Heart left ventricle (tissue), 16 donors: ENCODE measurements around the gene RNF208. TPM values are rescaled to one million over a fixed set of nuclear protein-coding genes. Genes with fewer than 3 reads are reported as not detected.

Experiments
- ATAC-seq, 4 donors: fragments of 200-7000 bp; cut with Tn5 transposase; one replicate each; pipeline ENCODE4 v1.9.1; 2020 to 2022; ENCODE audit warnings: moderate library complexity in 4 of 4, mild to moderate bottlenecking in 3 of 4, moderate number of reproducible peaks in 1 of 4
- DNase-seq, 5 donors: peaks; one replicate each; pipeline ENCODE4 v3.0.0-alpha.2; 2020
- H3K27ac ChIP-seq, 12 donors: fragments of 200-600 bp; sonication (generic) in 4 of 12; one replicate each; pipeline versions ENCODE4 v1.5.0 to v1.8.0; 2016 to 2022; ENCODE audit warnings: mild to moderate bottlenecking in 2 of 12
- H3K27me3 ChIP-seq, 9 donors: fragments of 200-600 bp; sonication (generic) in 2 of 9; one replicate each; pipeline versions ENCODE4 v1.5.1 to v1.8.0; 2016 to 2022; ENCODE audit warnings: mild to moderate bottlenecking in 3 of 9
- H3K36me3 ChIP-seq, 9 donors: fragments of 200-600 bp; sonication (generic) in 2 of 9; one replicate each; pipeline versions ENCODE4 v1.5.0 to v1.8.0; 2018 to 2022; ENCODE audit warnings: mild to moderate bottlenecking in 2 of 9
- H3K4me1 ChIP-seq, 12 donors: fragments of 200-600 bp; sonication (generic) in 4 of 12; one replicate each; pipeline versions ENCODE4 v1.5.0 to v1.8.0; 2016 to 2022; ENCODE audit warnings: mild to moderate bottlenecking in 3 of 12
- H3K4me3 ChIP-seq, 12 donors: fragments of 200-600 bp; sonication (generic) in 4 of 12; one replicate each; pipeline versions ENCODE4 v1.5.0 to v1.8.0; 2017 to 2022; ENCODE audit warnings: mild to moderate bottlenecking in 9 of 12, moderate library complexity in 4 of 12
- H3K9me3 ChIP-seq, 12 donors: fragments of 200-600 bp; sonication (generic) in 4 of 12; one replicate each; pipeline versions ENCODE4 v1.5.0 to v1.8.0; 2016 to 2022; ENCODE audit warnings: mild to moderate bottlenecking in 1 of 12
- CTCF ChIP-seq, 12 donors: fragments of 200-600 bp; sonication (generic) in 4 of 12; IDR thresholded peaks; one replicate each; pipeline versions ENCODE4 v1.5.0 to v1.8.0; 2018 to 2022; ENCODE audit warnings: antibody characterized with exemption in 12 of 12, mild to moderate bottlenecking in 5 of 12
- POLR2A ChIP-seq, 2 donors: fragments of 450-650 bp; IDR thresholded peaks; one replicate each; pipeline ENCODE4 v1.6.1; 2017; ENCODE audit warnings: antibody characterized with exemption in 2 of 2, mild to moderate bottlenecking in 2 of 2, moderate library complexity in 2 of 2
- WGBS, 4 donors: extraction: QIAGEN DNeasy Blood & Tissue Kit in 2 of 4; methylation state at CpG; one replicate each; pipeline versions ENCODE4 v1.1.5 to v1.1.7; 2013 to 2018; 5-methylcytosine and 5-hydroxymethylcytosine counted together
- intact Hi-C, 10 donors: fragments of 100-400 bp; cut with DNase I; formaldehyde crosslinking; loops; one replicate each; pipeline versions ENCODE4 v1.11.1 to v1.14.2; 2022
- polyA plus RNA-seq, 2 donors: library from polyadenylated mRNA; stranded (reverse); fragments of 200-250 nt; gene quantifications; one replicate each; pipeline ENCODE4 v1.2.3, GENCODE V29; 2013
- total RNA-seq, 9 donors: library from RNA; depleted of rRNA in 2 of 9; stranded (reverse); fragments of >200 nt in 2 of 9; fragmentation: NEBNext Ultra II Directional in 3 of 9; extraction: Animal tissue kit (Norgen Biotek cat#: 25700) in 3 of 9; gene quantifications; one replicate each; pipeline versions ENCODE4 v1.1.0 to v1.2.4, GENCODE V29; 2016 to 2023
- donor health status: ischemic (EF 13 %, LVEDD 7.1; RV severe dilation, severe dysfunction).
- donor health status: healthy with polysubstance abuse.
- donor health status: DM: no; HTN: yes; CAD: no.
- donor health status: DM: no; HTN: no; CAD: no.
- donor health status: ischemic (EF 25% LVEDD 6.9; RV normal size, moderate dysfunction).
- donor health status: ischemic (EF 25% LVEDD 5.7; RV mildly dilated, moderate dysfunction).
- donor health status: healthy.
- donor health status: DM: yes; HTN: yes; CAD: no.
- donor health status: ischemic (EF 35%, LVEDD 5.7; RV mildly dilated, moderate dysfunction).
- donor health status: nonischemic (EF 11% LVEDD 7.7; RV severe dilation, severe dysfunction).
- donor health status: DM: yes; HTN: yes; CAD: no.
- donor health status: PGD.
- donor health status: ischemic (EF 29% LVEDD 5.4; RV normal size, mild dysfunction).
- donor health status: nonischemic (EF 23%, LVEDD 6.1; RV moderate dilation, normal function).

The RNF208 gene
- total and polyA plus RNA-seq, 11 donors = 6.9 to 72.7 (median 22.5) TPM

GRCh38 chr9:137192859-137193258 is 29.2 kb downstream of the RNF208 start:
- peaks cover 11 to 84% (median 57%) of the 10 kb centered on the region in 12 donors for H3K4me1 ChIP-seq
- no peak for TF ChIP-seq POLR2A (IDR thresholded peaks at IDR 0.05)
- no peak for TF ChIP-seq CTCF (IDR thresholded peaks at IDR 0.05)
- DNase-seq (no peak), ATAC-seq (no peak)
- 86 to 91% (median 87%) methylated on average over 2 of the region's 2 CpGs; no CpG with 5 or more reads in 1 of the 4 donors for WGBS, 4 donors
- H3K27ac ChIP-seq = peak overlapping the region in 1 of 12 donors; percentile 89
- no peaks in the 10 kb centered on the region for H3K27me3 ChIP-seq
- intact Hi-C loops = loop anchor here in 1 of 10 donors (5.0 kb wide), 1 partner anchor 34 kb away; the partner anchor contains the start of genes CYSRT1 and RNF224
- peaks cover 0 to 30% (median 24%) of the 10 kb centered on the region in 9 donors for H3K36me3 ChIP-seq
- no peaks in the 10 kb centered on the region for H3K9me3 ChIP-seq
- no peak overlapping the region for H3K4me3 ChIP-seq

- H3K4me1 ChIP-seq = peaks cover 15 to 84% (median 57%) of the 10 kb centered on the region in 12 donors
- H3K4me3 ChIP-seq = no peak overlapping the region
- H3K36me3 ChIP-seq = peaks cover 0 to 30% (median 24%) of the 10 kb centered on the region in 9 donors
- intact Hi-C loops = loop anchor here in 1 of 10 donors (5.0 kb wide), 1 partner anchor 35 kb away; the partner anchor contains the start of genes CYSRT1 and RNF224
- no peak for ATAC-seq
- H3K9me3 ChIP-seq = no peaks in the 10 kb centered on the region
- DNase-seq = no peak
- no peak overlapping the region for H3K27ac ChIP-seq
- TF ChIP-seq CTCF (IDR thresholded peaks at IDR 0.05) (no peak), POLR2A (IDR thresholded peaks at IDR 0.05) (no peak)
- H3K27me3 ChIP-seq = no peaks in the 10 kb centered on the region
- WGBS, 4 donors = 76 to 87% (median 81%) methylated on average over 8 to 10 of the region's 10 CpGs
These were observed 29.6 kb downstream of the RNF208 start for GRCh38 chr9:137192448-137192780.

GRCh38 chr9:137191691-137192447 is 30.2 kb downstream of the RNF208 start:
- TF ChIP-seq CTCF (IDR thresholded peaks at IDR 0.05) (no peak), POLR2A (IDR thresholded peaks at IDR 0.05) (no peak)
- ATAC-seq (no peak), DNase-seq (no peak)
- peak overlapping the region in 1 of 12 donors; percentile 98 for H3K27ac ChIP-seq
- peaks cover 0 to 35% (median 24%) of the 10 kb centered on the region in 9 donors for H3K36me3 ChIP-seq
- no peak overlapping the region for H3K4me3 ChIP-seq
- WGBS, 4 donors = 82 to 86% (median 84%) methylated on average over 18 to 22 of the region's 22 CpGs
- intact Hi-C loops = loop anchor here in 1 of 10 donors (5.0 kb wide), 1 partner anchor 35 kb away; the partner anchor contains the start of genes CYSRT1 and RNF224
- peaks cover 18 to 84% (median 59%) of the 10 kb centered on the region in 12 donors for H3K4me1 ChIP-seq
- no peaks in the 10 kb centered on the region for H3K27me3 ChIP-seq
- H3K9me3 ChIP-seq = no peaks in the 10 kb centered on the region

- TF ChIP-seq POLR2A (IDR thresholded peaks at IDR 0.05) = no peak
- no peak for TF ChIP-seq CTCF (IDR thresholded peaks at IDR 0.05)
- intact Hi-C loops = loop anchor here in 1 of 10 donors (5.0 kb wide), 1 partner anchor 36 kb away; the partner anchor contains the start of genes CYSRT1 and RNF224
- peaks cover 0 to 41% (median 25%) of the 10 kb centered on the region in 9 donors for H3K36me3 ChIP-seq
- 67 to 84% (median 79%) methylated on average over 2 to 3 of the region's 3 CpGs for WGBS, 4 donors
- H3K27ac ChIP-seq = peak overlapping the region in 1 of 12 donors; percentile 98
- DNase-seq (no peak), ATAC-seq (no peak)
- H3K4me3 ChIP-seq = no peak overlapping the region
- H3K4me1 ChIP-seq = peaks cover 18 to 84% (median 60%) of the 10 kb centered on the region in 12 donors
- H3K9me3 ChIP-seq = no peaks in the 10 kb centered on the region
- no peaks in the 10 kb centered on the region for H3K27me3 ChIP-seq
These were observed 30.8 kb downstream of the RNF208 start for GRCh38 chr9:137191245-137191644.
